Fibroblast of lung (primary cell): Measurements from ENCODE around the gene NDUFS1.
"Not testable (repeated sequence)": the region's sequence is repeated elsewhere in the genome, so short reads cannot be mapped to it uniquely, and the experiment has no call there.

ENCODE experiments used
- CTCF ChIP-seq, 2 donors: IDR thresholded peaks in 1 of 2; conservative IDR thresholded peaks in 1 of 2; 1 replicate in 1 of 2; 2 replicates in 1 of 2; pipeline ENCODE4 v1.5.1; 2011 to 2012; ENCODE audit warnings: low read length in 2 of 2, control low read depth in 1 of 2, inconsistent platforms in 1 of 2, low read depth in 1 of 2, mild to moderate bottlenecking in 1 of 2
- EZH2 ChIP-seq: IDR thresholded peaks from 2 replicates; pipeline ENCODE4 v1.5.1; 2012; ENCODE audit warnings: low read length, control low read depth, mild to moderate bottlenecking; ENCODE audit errors: missing control alignments

GRCh38 chr2:206168230-206168629, 9.0 kb upstream of the NDUFS1 start:
- not testable (repeated sequence) for TF ChIP-seq CTCF (conservative IDR thresholded peaks at IDR 0.05 in 1 of 2, IDR thresholded peaks at IDR 0.05 in 1 of 2; ENCODE audit: low read depth in 1 of 2, low read length in 2 of 2); EZH2
